ENCODE measurements around the gene BROX. TPM values are rescaled to one million over a fixed set of nuclear protein-coding genes. Genes with fewer than 3 reads are reported as not detected.

Gene BROX
- total and polyA plus RNA-seq, 10 of the 15 experiments (the other 5 are each of a cell fraction or from before 2014, with no cell fraction given), result 5.8 to 42.0 (median 16.8) TPM

DNA sequence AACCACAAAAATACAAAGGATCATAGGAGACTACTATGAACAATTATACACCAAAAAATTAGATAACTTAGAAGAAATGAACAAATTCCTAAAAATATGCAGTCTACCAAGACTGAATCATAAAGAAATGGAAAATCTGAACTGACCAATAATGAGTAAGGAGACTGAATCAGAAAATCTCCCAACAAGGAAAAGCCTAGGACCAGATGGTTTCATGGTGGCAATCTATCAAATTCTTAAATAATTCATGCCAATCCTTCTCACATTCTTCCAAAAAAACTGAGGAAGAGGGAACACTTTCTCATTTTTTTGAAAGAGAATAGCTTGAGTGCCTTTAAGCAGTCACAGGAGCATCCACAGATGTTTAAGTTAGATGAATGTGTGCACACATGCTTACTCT is 70.7 kb downstream of the BROX start:
- in situ Hi-C loops (cut with MboI) (no loop called here), intact Hi-C loops (cut with micrococcal nuclease; ENCODE audit: unreplicated experiment) (no loop called here)
- ChIA-PET POLR2A (no interaction called here), SMC1A (ENCODE audit: uncharacterized antibody, unreplicated experiment) (no interaction called here), CTCF (interaction anchor here (0.7 to 1.5 kb wide), 2 partner anchors 11 to 14 kb away, joined by 3 to 8 read pairs; no protein-coding TSS in a partner anchor), RAD21 (ENCODE audit: unreplicated experiment) (no interaction called here)
- Histone ChIP-seq H2AFZ (ENCODE audit: control insufficient read depth, low read depth, low read length) (no peak overlapping the region), H3K9me3 (replicated peaks; ENCODE audit: control insufficient read depth, insufficient read depth, low read length) (no peaks in the 10 kb centered on the region), H3K4me1 (ENCODE audit: control insufficient read depth, insufficient read depth, low read length) (no peaks in the 10 kb centered on the region; the same call in 1 of the 2 replicates), H3K27ac (ENCODE audit: control insufficient read depth, insufficient read depth) (no peak overlapping the region), H3K36me3 (ENCODE audit: control insufficient read depth in 2 of 2, insufficient read depth in 2 of 2, low read length in 1 of 2) (no peaks in the 10 kb centered on the region), H4K20me1 (ENCODE audit: control insufficient read depth, insufficient read depth) (no peaks in the 10 kb centered on the region), H3K27me3 (replicated peaks in 1 of 2; ENCODE audit: control insufficient read depth in 2 of 2, insufficient read depth in 2 of 2, low read length in 1 of 2) (peaks cover 0 to 2% of the 10 kb centered on the region in 2 experiments; a peak in 2 of 4 replicates), H3K79me2 (ENCODE audit: control insufficient read depth, insufficient read depth, low read length) (no peaks in the 10 kb centered on the region), H3K9ac (ENCODE audit: control insufficient read depth, insufficient read depth, low read length) (no peak overlapping the region), H3K4me3 (no peak overlapping the region), H3K4me2 (ENCODE audit: control insufficient read depth, insufficient read depth) (no peak overlapping the region)
- no peak for DNase-seq (ENCODE audit: low read depth, low spot score)
- FAIRE-seq, result no peak
- no TSS peak for BruUV-seq (replicated peaks)
- no peak for ATAC-seq
- TF ChIP-seq MEF2B (IDR thresholded peaks at IDR 0.05; ENCODE audit: partially characterized antibody, poor library complexity, severe bottlenecking) (no peak), MTA3 (IDR thresholded peaks at IDR 0.05; ENCODE audit: borderline replicate concordance, low read length) (no peak), ZNF384 (IDR thresholded peaks at IDR 0.05; ENCODE audit: borderline replicate concordance, low read depth, low read length) (no peak), SMAD5 (IDR thresholded peaks at IDR 0.05; ENCODE audit: low read depth) (no peak), MTA2 (IDR thresholded peaks at IDR 0.05; ENCODE audit: low read depth) (no peak), ZSCAN29 (IDR thresholded peaks at IDR 0.05) (no peak), CREM (IDR thresholded peaks at IDR 0.05; ENCODE audit: low read depth) (no peak), GABPA (IDR thresholded peaks at IDR 0.05; ENCODE audit: low read depth) (no peak)
- TF ChIP-seq, protein P1, sequence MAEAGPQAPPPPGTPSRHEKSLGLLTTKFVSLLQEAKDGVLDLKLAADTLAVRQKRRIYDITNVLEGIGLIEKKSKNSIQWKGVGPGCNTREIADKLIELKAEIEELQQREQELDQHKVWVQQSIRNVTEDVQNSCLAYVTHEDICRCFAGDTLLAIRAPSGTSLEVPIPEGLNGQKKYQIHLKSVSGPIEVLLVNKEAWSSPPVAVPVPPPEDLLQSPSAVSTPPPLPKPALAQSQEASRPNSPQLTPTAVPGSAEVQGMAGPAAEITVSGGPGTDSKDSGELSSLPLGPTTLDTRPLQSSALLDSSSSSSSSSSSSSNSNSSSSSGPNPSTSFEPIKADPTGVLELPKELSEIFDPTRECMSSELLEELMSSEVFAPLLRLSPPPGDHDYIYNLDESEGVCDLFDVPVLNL (IDR thresholded peaks at IDR 0.05; ENCODE audit: low read depth, low read length), result no peak
- TF ChIP-seq, protein P2, sequence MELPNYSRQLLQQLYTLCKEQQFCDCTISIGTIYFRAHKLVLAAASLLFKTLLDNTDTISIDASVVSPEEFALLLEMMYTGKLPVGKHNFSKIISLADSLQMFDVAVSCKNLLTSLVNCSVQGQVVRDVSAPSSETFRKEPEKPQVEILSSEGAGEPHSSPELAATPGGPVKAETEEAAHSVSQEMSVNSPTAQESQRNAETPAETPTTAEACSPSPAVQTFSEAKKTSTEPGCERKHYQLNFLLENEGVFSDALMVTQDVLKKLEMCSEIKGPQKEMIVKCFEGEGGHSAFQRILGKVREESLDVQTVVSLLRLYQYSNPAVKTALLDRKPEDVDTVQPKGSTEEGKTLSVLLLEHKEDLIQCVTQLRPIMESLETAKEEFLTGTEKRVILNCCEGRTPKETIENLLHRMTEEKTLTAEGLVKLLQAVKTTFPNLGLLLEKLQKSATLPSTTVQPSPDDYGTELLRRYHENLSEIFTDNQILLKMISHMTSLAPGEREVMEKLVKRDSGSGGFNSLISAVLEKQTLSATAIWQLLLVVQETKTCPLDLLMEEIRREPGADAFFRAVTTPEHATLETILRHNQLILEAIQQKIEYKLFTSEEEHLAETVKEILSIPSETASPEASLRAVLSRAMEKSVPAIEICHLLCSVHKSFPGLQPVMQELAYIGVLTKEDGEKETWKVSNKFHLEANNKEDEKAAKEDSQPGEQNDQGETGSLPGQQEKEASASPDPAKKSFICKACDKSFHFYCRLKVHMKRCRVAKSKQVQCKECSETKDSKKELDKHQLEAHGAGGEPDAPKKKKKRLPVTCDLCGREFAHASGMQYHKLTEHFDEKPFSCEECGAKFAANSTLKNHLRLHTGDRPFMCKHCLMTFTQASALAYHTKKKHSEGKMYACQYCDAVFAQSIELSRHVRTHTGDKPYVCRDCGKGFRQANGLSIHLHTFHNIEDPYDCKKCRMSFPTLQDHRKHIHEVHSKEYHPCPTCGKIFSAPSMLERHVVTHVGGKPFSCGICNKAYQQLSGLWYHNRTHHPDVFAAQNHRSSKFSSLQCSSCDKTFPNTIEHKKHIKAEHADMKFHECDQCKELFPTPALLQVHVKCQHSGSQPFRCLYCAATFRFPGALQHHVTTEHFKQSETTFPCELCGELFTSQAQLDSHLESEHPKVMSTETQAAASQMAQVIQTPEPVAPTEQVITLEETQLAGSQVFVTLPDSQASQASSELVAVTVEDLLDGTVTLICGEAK (IDR thresholded peaks at IDR 0.05; ENCODE audit: borderline replicate concordance), result no peak
- TF ChIP-seq, protein P3, sequence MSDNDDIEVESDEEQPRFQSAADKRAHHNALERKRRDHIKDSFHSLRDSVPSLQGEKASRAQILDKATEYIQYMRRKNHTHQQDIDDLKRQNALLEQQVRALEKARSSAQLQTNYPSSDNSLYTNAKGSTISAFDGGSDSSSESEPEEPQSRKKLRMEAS (IDR thresholded peaks at IDR 0.05; ENCODE audit: low read depth, low read length), result no peak
- TF ChIP-seq, protein P4, sequence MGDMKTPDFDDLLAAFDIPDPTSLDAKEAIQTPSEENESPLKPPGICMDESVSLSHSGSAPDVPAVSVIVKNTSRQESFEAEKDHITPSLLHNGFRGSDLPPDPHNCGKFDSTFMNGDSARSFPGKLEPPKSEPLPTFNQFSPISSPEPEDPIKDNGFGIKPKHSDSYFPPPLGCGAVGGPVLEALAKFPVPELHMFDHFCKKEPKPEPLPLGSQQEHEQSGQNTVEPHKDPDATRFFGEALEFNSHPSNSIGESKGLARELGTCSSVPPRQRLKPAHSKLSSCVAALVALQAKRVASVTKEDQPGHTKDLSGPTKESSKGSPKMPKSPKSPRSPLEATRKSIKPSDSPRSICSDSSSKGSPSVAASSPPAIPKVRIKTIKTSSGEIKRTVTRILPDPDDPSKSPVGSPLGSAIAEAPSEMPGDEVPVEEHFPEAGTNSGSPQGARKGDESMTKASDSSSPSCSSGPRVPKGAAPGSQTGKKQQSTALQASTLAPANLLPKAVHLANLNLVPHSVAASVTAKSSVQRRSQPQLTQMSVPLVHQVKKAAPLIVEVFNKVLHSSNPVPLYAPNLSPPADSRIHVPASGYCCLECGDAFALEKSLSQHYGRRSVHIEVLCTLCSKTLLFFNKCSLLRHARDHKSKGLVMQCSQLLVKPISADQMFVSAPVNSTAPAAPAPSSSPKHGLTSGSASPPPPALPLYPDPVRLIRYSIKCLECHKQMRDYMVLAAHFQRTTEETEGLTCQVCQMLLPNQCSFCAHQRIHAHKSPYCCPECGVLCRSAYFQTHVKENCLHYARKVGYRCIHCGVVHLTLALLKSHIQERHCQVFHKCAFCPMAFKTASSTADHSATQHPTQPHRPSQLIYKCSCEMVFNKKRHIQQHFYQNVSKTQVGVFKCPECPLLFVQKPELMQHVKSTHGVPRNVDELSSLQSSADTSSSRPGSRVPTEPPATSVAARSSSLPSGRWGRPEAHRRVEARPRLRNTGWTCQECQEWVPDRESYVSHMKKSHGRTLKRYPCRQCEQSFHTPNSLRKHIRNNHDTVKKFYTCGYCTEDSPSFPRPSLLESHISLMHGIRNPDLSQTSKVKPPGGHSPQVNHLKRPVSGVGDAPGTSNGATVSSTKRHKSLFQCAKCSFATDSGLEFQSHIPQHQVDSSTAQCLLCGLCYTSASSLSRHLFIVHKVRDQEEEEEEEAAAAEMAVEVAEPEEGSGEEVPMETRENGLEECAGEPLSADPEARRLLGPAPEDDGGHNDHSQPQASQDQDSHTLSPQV (IDR thresholded peaks at IDR 0.05), result no peak
- TF ChIP-seq, protein P5, sequence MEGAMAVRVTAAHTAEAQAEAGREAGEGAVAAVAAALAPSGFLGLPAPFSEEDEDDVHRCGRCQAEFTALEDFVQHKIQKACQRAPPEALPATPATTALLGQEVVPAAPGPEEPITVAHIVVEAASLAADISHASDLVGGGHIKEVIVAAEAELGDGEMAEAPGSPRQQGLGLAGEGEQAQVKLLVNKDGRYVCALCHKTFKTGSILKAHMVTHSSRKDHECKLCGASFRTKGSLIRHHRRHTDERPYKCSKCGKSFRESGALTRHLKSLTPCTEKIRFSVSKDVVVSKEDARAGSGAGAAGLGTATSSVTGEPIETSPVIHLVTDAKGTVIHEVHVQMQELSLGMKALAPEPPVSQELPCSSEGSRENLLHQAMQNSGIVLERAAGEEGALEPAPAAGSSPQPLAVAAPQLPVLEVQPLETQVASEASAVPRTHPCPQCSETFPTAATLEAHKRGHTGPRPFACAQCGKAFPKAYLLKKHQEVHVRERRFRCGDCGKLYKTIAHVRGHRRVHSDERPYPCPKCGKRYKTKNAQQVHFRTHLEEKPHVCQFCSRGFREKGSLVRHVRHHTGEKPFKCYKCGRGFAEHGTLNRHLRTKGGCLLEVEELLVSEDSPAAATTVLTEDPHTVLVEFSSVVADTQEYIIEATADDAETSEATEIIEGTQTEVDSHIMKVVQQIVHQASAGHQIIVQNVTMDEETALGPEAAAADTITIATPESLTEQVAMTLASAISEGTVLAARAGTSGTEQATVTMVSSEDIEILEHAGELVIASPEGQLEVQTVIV (IDR thresholded peaks at IDR 0.05; ENCODE audit: borderline replicate concordance, partially characterized antibody), result no peak
